Immature natural killer cell (primary cell): ENCODE results near the gene NUBPL. TPM values are rescaled to one million over a fixed set of nuclear protein-coding genes. Genes with fewer than 3 reads are reported as not detected.
"Not testable (repeated sequence)": the region's sequence is repeated elsewhere in the genome, so short reads cannot be mapped to it uniquely, and the experiment has no call there.

Experiments used
- DNase-seq, 3 donors: peaks; one replicate each; pipeline ENCODE4 v3.0.0; 2022; ENCODE audit warnings: mixed read lengths in 1 of 3
- H3K27ac Mint-ChIP-seq, 6 donors: one replicate each; pipeline ENCODE4 v1.8.0; 2020; ENCODE audit warnings: mixed read lengths in 6 of 6, mild to moderate bottlenecking in 5 of 6, inconsistent platforms in 4 of 6, moderate library complexity in 3 of 6
- H3K27me3 Mint-ChIP-seq, 3 donors: one replicate each; pipeline ENCODE4 v1.8.0; 2020 to 2021; ENCODE audit warnings: low read depth in 3 of 3, mild to moderate bottlenecking in 3 of 3, mixed read lengths in 3 of 3, moderate library complexity in 3 of 3, inconsistent platforms in 1 of 3
- H3K36me3 Mint-ChIP-seq, 3 donors: one replicate each; pipeline ENCODE4 v1.8.0; 2020; ENCODE audit warnings: mixed read lengths in 3 of 3, inconsistent platforms in 2 of 3, mild to moderate bottlenecking in 2 of 3
- H3K4me1 Mint-ChIP-seq, 2 donors: one replicate each; pipeline ENCODE4 v1.8.0; 2020; ENCODE audit warnings: inconsistent platforms in 2 of 2, mild to moderate bottlenecking in 2 of 2, mixed read lengths in 2 of 2, moderate library complexity in 1 of 2
- H3K4me3 Mint-ChIP-seq, 5 donors: one replicate each; pipeline ENCODE4 v1.8.0; 2020; ENCODE audit warnings: mild to moderate bottlenecking in 5 of 5, mixed read lengths in 5 of 5, inconsistent platforms in 3 of 5, moderate library complexity in 3 of 5
- H3K9me3 Mint-ChIP-seq, 6 donors: one replicate each; pipeline ENCODE4 v1.8.0; 2020; ENCODE audit warnings: mild to moderate bottlenecking in 6 of 6, mixed read lengths in 6 of 6, inconsistent platforms in 4 of 6, moderate library complexity in 3 of 6
- polyA plus RNA-seq, 3 donors: library from polyadenylated mRNA; unstranded; fragments of 300-500 nt; fragmentation: Illumina TruSeq; gene quantifications; one replicate each; pipeline ENCODE4 v1.2.3, GENCODE V29; 2021

NUBPL gene
- polyA plus RNA-seq, 3 donors from 2014 or later, result 5.7 to 7.1 (median 5.9) TPM

GRCh38 chr14:31876741-31877140, 315.5 kb downstream of the NUBPL start:
- Mint-ChIP-seq H3K9me3 (peaks cover 0 to 13% (median 1%) of the 10 kb centered on the region in 6 donors), H3K27me3 (peaks cover 3 to 6% (median 4%) of the 10 kb centered on the region in 3 donors), H3K27ac (no peak overlapping the region), H3K4me1 (no peaks in the 10 kb centered on the region), H3K36me3 (no peaks in the 10 kb centered on the region), H3K4me3 (no peak overlapping the region)
- DNase-seq, result no peak

- H3K27ac Mint-ChIP-seq, result no peak overlapping the region
- H3K4me3 Mint-ChIP-seq, result no peak overlapping the region
Observed at GRCh38 chr14:31877255-31877798, 316.1 kb downstream of the NUBPL start.

GRCh38 chr14:31879661-31880348, 318.6 kb downstream of the NUBPL start:
- no peak for DNase-seq
- H3K9me3 Mint-ChIP-seq, result peaks cover 0 to 13% (median under 1%) of the 10 kb centered on the region in 6 donors
- no peak overlapping the region for H3K4me3 Mint-ChIP-seq
- no peaks in the 10 kb centered on the region for H3K4me1 Mint-ChIP-seq
- peaks cover 0 to 5% (median 4%) of the 10 kb centered on the region in 3 donors for H3K27me3 Mint-ChIP-seq
- H3K27ac Mint-ChIP-seq, result no peak overlapping the region
- H3K36me3 Mint-ChIP-seq, result no peaks in the 10 kb centered on the region

More at GRCh38 chr14:31877255-31877798, 316.1 kb downstream of the NUBPL start:
- Mint-ChIP-seq H3K27me3 (peaks cover 3 to 6% (median 4%) of the 10 kb centered on the region in 3 donors), H3K9me3 (peaks cover 0 to 13% (median 2%) of the 10 kb centered on the region in 6 donors), H3K4me1 (no peaks in the 10 kb centered on the region), H3K36me3 (no peaks in the 10 kb centered on the region)
- no peak for DNase-seq

GRCh38 chr14:31880935-31881334, 319.7 kb downstream of the NUBPL start:
- Mint-ChIP-seq H3K36me3 (no peaks in the 10 kb centered on the region), H3K27me3 (peaks cover 0 to 1% (median 1%) of the 10 kb centered on the region in 3 donors), H3K9me3 (peaks cover 0 to 9% (median 1%) of the 10 kb centered on the region in 6 donors), H3K27ac (no peak overlapping the region), H3K4me3 (no peak overlapping the region), H3K4me1 (no peaks in the 10 kb centered on the region)
- no peak for DNase-seq

GRCh38 chr14:31881531-31882310, 320.5 kb downstream of the NUBPL start:
- Mint-ChIP-seq H3K4me1 (no peaks in the 10 kb centered on the region), H3K4me3 (no peak overlapping the region), H3K36me3 (no peaks in the 10 kb centered on the region), H3K27ac (no peak overlapping the region), H3K27me3 (no peaks in the 10 kb centered on the region), H3K9me3 (peaks cover 0 to 9% (median 1%) of the 10 kb centered on the region in 6 donors)
- no peak for DNase-seq

- DNase-seq, result no peak
- H3K27ac Mint-ChIP-seq, result no peak overlapping the region
- peaks cover 0 to 5% (median 0%) of the 10 kb centered on the region in 3 donors for H3K27me3 Mint-ChIP-seq
- no peaks in the 10 kb centered on the region for H3K36me3 Mint-ChIP-seq
- H3K4me1 Mint-ChIP-seq, result no peaks in the 10 kb centered on the region
- H3K4me3 Mint-ChIP-seq, result no peak overlapping the region
- H3K9me3 Mint-ChIP-seq, result peaks cover 0 to 9% (median 2%) of the 10 kb centered on the region in 6 donors
Observed at GRCh38 chr14:31884238-31884637, 323.0 kb downstream of the NUBPL start.

GRCh38 chr14:31884776-31885379, 323.7 kb downstream of the NUBPL start:
- H3K27me3 Mint-ChIP-seq, result peaks cover 0 to 6% (median 0%) of the 10 kb centered on the region in 3 donors
- DNase-seq, result no peak
- H3K4me3 Mint-ChIP-seq, result no peak overlapping the region
- H3K4me1 Mint-ChIP-seq, result no peaks in the 10 kb centered on the region
- no peaks in the 10 kb centered on the region for H3K36me3 Mint-ChIP-seq
- H3K9me3 Mint-ChIP-seq, result peaks cover 0 to 5% (median 2%) of the 10 kb centered on the region in 6 donors
- no peak overlapping the region for H3K27ac Mint-ChIP-seq

- Mint-ChIP-seq H3K4me3 (no peak overlapping the region), H3K27ac (no peak overlapping the region), H3K4me1 (no peaks in the 10 kb centered on the region), H3K9me3 (peaks cover 0 to 5% (median 0%) of the 10 kb centered on the region in 6 donors), H3K27me3 (peaks cover 0 to 6% (median 0%) of the 10 kb centered on the region in 3 donors), H3K36me3 (no peaks in the 10 kb centered on the region)
- no peak for DNase-seq
Observed at GRCh38 chr14:31886156-31886835, 325.1 kb downstream of the NUBPL start.

GRCh38 chr14:31887929-31888580, 326.9 kb downstream of the NUBPL start:
- no peak for DNase-seq
- peaks cover 0 to 9% (median 0%) of the 10 kb centered on the region in 6 donors for H3K9me3 Mint-ChIP-seq
- H3K27me3 Mint-ChIP-seq, result peaks cover 0 to 6% (median 0%) of the 10 kb centered on the region in 3 donors
- H3K27ac Mint-ChIP-seq, result no peak overlapping the region
- no peaks in the 10 kb centered on the region for H3K4me1 Mint-ChIP-seq
- H3K4me3 Mint-ChIP-seq, result no peak overlapping the region
- H3K36me3 Mint-ChIP-seq, result no peaks in the 10 kb centered on the region

GRCh38 chr14:31889297-31889696, 328.1 kb downstream of the NUBPL start:
- H3K9me3 Mint-ChIP-seq, result peaks cover 0 to 9% (median 0%) of the 10 kb centered on the region in 6 donors
- no peak overlapping the region for H3K4me3 Mint-ChIP-seq
- H3K4me1 Mint-ChIP-seq, result no peaks in the 10 kb centered on the region
- no peaks in the 10 kb centered on the region for H3K36me3 Mint-ChIP-seq
- no peak for DNase-seq
- peaks cover 0 to 7% (median 3%) of the 10 kb centered on the region in 3 donors for H3K27me3 Mint-ChIP-seq
- H3K27ac Mint-ChIP-seq, result no peak overlapping the region

GRCh38 chr14:31890202-31890601, 329.0 kb downstream of the NUBPL start:
- not testable (repeated sequence) for H3K36me3 Mint-ChIP-seq, H3K4me3 Mint-ChIP-seq, H3K27ac Mint-ChIP-seq, H3K27me3 Mint-ChIP-seq, DNase-seq, H3K9me3 Mint-ChIP-seq, H3K4me1 Mint-ChIP-seq

GRCh38 chr14:31893221-31893757, 332.1 kb downstream of the NUBPL start:
- DNase-seq, result no peak
- Mint-ChIP-seq H3K36me3 (peaks cover 0 to 3% (median 0%) of the 10 kb centered on the region in 3 donors), H3K27me3 (peaks cover 0 to 8% (median 3%) of the 10 kb centered on the region in 3 donors), H3K9me3 (peaks cover 0 to 10% (median 0%) of the 10 kb centered on the region in 6 donors), H3K4me1 (no peaks in the 10 kb centered on the region), H3K4me3 (no peak overlapping the region), H3K27ac (no peak overlapping the region)
